Vagina (tissue), 2 donors: ENCODE measurements around the gene SH3D19. TPM values are rescaled to one million over a fixed set of nuclear protein-coding genes. Genes with fewer than 3 reads are reported as not detected.
A peak's percentile ranks its signal among the peaks of the same experiment; 100 is the strongest.

Experiments used
- DNase-seq, 2 donors: peaks; one replicate each; pipeline ENCODE4 v3.0.0-alpha.2; 2017; ENCODE audit errors: extremely low spot score in 2 of 2
- H3K27ac ChIP-seq: fragments of 200-600 bp; sonication (generic); one replicate; pipeline ENCODE4 v1.5.1; 2019
- H3K27me3 ChIP-seq: fragments of 200-600 bp; sonication (generic); one replicate; pipeline ENCODE4 v1.5.1; 2019
- H3K36me3 ChIP-seq, 2 donors: fragments of 200-600 bp; sonication (generic); one replicate each; pipeline ENCODE4 v1.5.1; 2017 to 2019
- H3K4me1 ChIP-seq: fragments of 200-600 bp; sonication (generic); one replicate; pipeline ENCODE4 v1.5.1; 2019
- H3K4me3 ChIP-seq, 2 donors: fragments of 200-600 bp; sonication (generic); 1 replicate in 1 of 2; 2 replicates in 1 of 2; pipeline ENCODE4 v1.5.1; 2016 to 2019
- H3K9me3 ChIP-seq: fragments of 200-600 bp; sonication (generic); one replicate; pipeline ENCODE4 v1.5.1; 2019
- CTCF ChIP-seq, 3 experiments: fragments of 450-650 bp in 2 of 3; fragments of 200-600 bp in 1 of 3; sonication (generic) in 1 of 3; IDR thresholded peaks; one replicate each; pipeline ENCODE4 v1.5.1; 2017 to 2019; ENCODE audit warnings: antibody characterized with exemption in 3 of 3, mild to moderate bottlenecking in 2 of 3, moderate library complexity in 2 of 3
- POLR2A ChIP-seq, 2 donors: fragments of 450-650 bp; IDR thresholded peaks; one replicate each; pipeline ENCODE4 v1.6.1; 2017; ENCODE audit warnings: antibody characterized with exemption in 2 of 2, mild to moderate bottlenecking in 2 of 2, moderate library complexity in 2 of 2
- POLR2AphosphoS5 ChIP-seq, 2 donors: sonication (generic); formaldehyde crosslinking; IDR thresholded peaks; one replicate each; pipeline ENCODE4 v1.9.0; 2017; ENCODE audit warnings: antibody characterized with exemption in 2 of 2, mild to moderate bottlenecking in 2 of 2, low read depth in 1 of 2; ENCODE audit not compliant: insufficient read depth in 1 of 2
- intact Hi-C: fragments of 100-400 bp; cut with DNase I; formaldehyde crosslinking; loops from one replicate; pipeline ENCODE4 v1.15.1; 2023
- total RNA-seq: library from RNA; depleted of rRNA; stranded (reverse); fragments of >200 nt; gene quantifications from one replicate; pipeline ENCODE4 v1.2.3, GENCODE V29; 2016

The SH3D19 gene
- total RNA-seq, 1 donor from 2014 or later, result 86.4 TPM

DNA sequence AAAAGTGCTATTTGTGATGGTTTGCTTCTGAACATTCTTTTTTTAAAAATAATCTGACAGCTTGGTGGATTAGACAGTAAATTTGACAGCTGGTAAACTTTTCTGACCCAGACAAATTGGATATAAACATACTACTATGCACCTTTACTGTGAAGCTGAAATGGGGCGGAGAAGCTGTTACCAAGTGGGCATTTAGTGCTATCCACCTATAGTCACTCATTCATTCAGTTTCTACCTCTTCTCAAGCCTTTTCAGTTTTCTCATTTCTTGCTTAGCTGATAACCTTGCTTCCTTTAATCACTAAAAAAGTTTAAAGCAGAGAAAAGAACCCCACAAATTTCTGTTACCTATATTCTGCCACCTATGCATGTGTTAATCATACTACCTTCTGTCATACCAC, 220.8 kb downstream of the SH3D19 start:
- no peaks in the 10 kb centered on the region for H3K27me3 ChIP-seq
- H3K9me3 ChIP-seq, result no peaks in the 10 kb centered on the region
- no peak for TF ChIP-seq POLR2AphosphoS5 (IDR thresholded peaks at IDR 0.05; ENCODE audit: insufficient read depth in 1 of 2, low read depth in 1 of 2)
- no peak for TF ChIP-seq POLR2A (IDR thresholded peaks at IDR 0.05)
- TF ChIP-seq CTCF (IDR thresholded peaks at IDR 0.05), result no peak
- DNase-seq, result no peak
- intact Hi-C loops, result loop anchor here (10.0 kb wide), 1 partner anchor 660 kb away; the partner anchor contains the start of gene GATB
- H3K36me3 ChIP-seq, result peaks cover 0 to 63% of the 10 kb centered on the region in 2 donors
- peaks cover 26% of the 10 kb centered on the region for H3K4me1 ChIP-seq
- no peak overlapping the region for H3K27ac ChIP-seq
- H3K4me3 ChIP-seq, result no peak overlapping the region

DNA sequence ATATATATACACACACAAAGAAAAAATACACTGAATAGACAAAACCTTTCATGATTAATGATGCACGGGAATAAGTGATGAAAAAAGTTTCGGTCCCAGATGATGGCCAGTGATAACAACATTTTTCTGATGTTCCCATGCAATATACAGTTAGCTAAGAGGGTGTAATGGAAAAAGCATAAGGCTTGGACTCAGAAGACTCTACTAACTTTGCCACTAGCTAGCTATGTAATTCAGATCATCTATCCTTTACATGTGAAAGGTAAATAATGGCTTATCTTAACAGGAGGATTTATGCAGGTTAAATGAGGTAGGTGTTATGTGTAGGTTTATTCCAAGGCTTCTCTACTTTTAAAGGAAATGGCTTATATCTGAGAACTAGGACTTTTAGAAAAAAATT, 221.6 kb downstream of the SH3D19 start:
- H3K36me3 ChIP-seq, result peaks cover 0 to 63% of the 10 kb centered on the region in 2 donors

GRCh38 chr4:151100531-151100930, 224.9 kb downstream of the SH3D19 start:
- Histone ChIP-seq H3K4me3 (peak overlapping the region; percentile 93 to 96), H3K36me3 (peaks cover 0 to 44% of the 10 kb centered on the region in 2 donors), H3K27ac (no peak overlapping the region), H3K9me3 (no peaks in the 10 kb centered on the region), H3K27me3 (no peaks in the 10 kb centered on the region), H3K4me1 (peaks cover 26% of the 10 kb centered on the region)
- no peak for DNase-seq
- intact Hi-C loops, result loop anchor here (10.0 kb wide), 1 partner anchor 664 kb away; the partner anchor contains the start of gene GATB
- TF ChIP-seq POLR2A (IDR thresholded peaks at IDR 0.05), result no peak
- TF ChIP-seq POLR2AphosphoS5 (IDR thresholded peaks at IDR 0.05; ENCODE audit: insufficient read depth in 1 of 2, low read depth in 1 of 2), result no peak
- no peak for TF ChIP-seq CTCF (IDR thresholded peaks at IDR 0.05)

More for the DNA sequence above, 221.6 kb downstream of the SH3D19 start:
- H3K4me1 ChIP-seq, result peaks cover 26% of the 10 kb centered on the region
- H3K27me3 ChIP-seq, result no peaks in the 10 kb centered on the region
- H3K4me3 ChIP-seq, result no peak overlapping the region
- intact Hi-C loops, result loop anchor here (10.0 kb wide), 1 partner anchor 661 kb away; the partner anchor contains the start of gene GATB
- TF ChIP-seq CTCF (IDR thresholded peaks at IDR 0.05) (no peak), POLR2A (IDR thresholded peaks at IDR 0.05) (no peak), POLR2AphosphoS5 (IDR thresholded peaks at IDR 0.05; ENCODE audit: insufficient read depth in 1 of 2, low read depth in 1 of 2) (no peak)
- no peaks in the 10 kb centered on the region for H3K9me3 ChIP-seq
- DNase-seq, result no peak
- H3K27ac ChIP-seq, result no peak overlapping the region

DNA sequence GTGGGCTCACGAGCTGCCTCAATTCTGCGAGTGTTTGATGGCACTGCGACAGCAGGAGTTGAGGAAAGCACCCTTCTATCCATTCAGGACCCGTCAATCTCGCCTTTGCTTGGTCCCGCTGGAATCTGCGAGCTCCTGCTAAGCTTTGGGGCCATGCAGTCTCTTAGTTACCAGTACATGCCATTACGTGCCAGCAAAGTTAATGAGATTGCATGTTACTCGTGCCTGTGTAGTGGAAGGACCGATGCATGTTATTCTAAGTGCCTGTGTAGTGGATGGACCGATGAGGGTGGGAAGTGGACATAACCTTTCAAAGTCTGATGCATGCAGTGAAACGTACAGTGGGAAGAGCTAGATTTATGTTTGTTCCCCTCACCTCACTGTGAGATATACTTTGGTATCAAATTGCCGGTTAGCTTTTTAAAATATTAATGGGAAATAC, 225.4 kb downstream of the SH3D19 start:
- intact Hi-C loops, result loop anchor here (10.0 kb wide), 1 partner anchor 665 kb away; the partner anchor contains the start of gene GATB
- no peak for DNase-seq
- no peak for TF ChIP-seq POLR2A (IDR thresholded peaks at IDR 0.05)
- TF ChIP-seq CTCF (IDR thresholded peaks at IDR 0.05), result no peak
- TF ChIP-seq POLR2AphosphoS5 (IDR thresholded peaks at IDR 0.05; ENCODE audit: insufficient read depth in 1 of 2, low read depth in 1 of 2), result no peak
- peak overlapping the region; percentile 93 for H3K27ac ChIP-seq
- H3K9me3 ChIP-seq, result no peaks in the 10 kb centered on the region
- H3K27me3 ChIP-seq, result no peaks in the 10 kb centered on the region
- H3K4me3 ChIP-seq, result peak overlapping the region; percentile 93 to 96
- H3K4me1 ChIP-seq, result peaks cover 26% of the 10 kb centered on the region
- H3K36me3 ChIP-seq, result peaks cover 0 to 39% of the 10 kb centered on the region in 2 donors

DNA sequence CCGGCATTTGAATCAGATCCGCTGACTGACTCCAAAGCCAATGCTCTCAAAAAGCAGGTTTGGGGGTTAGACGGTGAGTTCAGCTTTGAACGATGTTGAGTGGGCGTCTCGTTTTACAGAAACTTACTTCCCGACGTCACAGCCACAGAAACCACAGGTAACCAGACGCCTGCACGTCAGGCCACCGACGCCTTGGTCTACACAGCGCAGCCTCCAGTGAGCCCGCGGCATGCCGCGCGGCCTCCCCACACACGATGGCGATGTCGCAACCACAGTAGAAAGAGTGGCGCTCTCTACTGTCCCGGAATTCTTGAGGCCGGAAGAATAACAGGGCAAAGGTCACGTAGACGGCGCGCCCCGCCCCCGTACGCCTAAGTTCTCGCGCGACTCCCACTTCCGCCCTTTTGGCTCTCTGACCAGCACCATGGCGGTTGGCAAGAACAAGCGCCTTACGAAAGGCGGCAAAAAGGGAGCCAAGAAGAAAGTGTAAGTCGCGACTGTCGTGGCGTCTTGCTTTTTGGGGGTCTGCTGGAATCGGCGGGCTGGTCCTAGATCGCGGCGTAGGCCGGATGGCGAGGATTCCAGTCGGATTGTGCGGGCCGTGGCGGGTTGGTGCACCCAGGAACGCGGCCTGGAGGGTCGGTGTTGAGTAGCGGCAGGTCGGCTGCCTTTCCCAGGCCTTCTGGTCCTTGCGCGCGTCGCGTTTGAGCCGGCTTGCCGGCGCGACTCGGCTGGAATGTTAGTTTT, 226.0 kb downstream of the SH3D19 start, which contains the start of gene RPS3A:
RPS3A (plus strand) TSS at position 400 of the 747 bp plus-strand sequence; CDS start at position 425, 25 bp downstream.
- no peaks in the 10 kb centered on the region for H3K9me3 ChIP-seq
- intact Hi-C loops, result no loop called here
- H3K36me3 ChIP-seq, result peaks cover 0 to 33% of the 10 kb centered on the region in 2 donors
- peak within 1 kb of the TSS; percentile 93 to 96 for H3K4me3 ChIP-seq
- peak; percentile 98 for DNase-seq
- peaks cover 26% of the 10 kb centered on the region for H3K4me1 ChIP-seq
- H3K27me3 ChIP-seq, result no peaks in the 10 kb centered on the region
- peak within 1 kb of the TSS; percentile 93 for H3K27ac ChIP-seq
- TF ChIP-seq POLR2A (IDR thresholded peaks at IDR 0.05), result peak in 1 of 2 donors; percentile 65
- TF ChIP-seq POLR2AphosphoS5 (IDR thresholded peaks at IDR 0.05; ENCODE audit: insufficient read depth in 1 of 2, low read depth in 1 of 2), result peak; percentile 95 to 97
- peak; percentile 68 to 83 (median 80) for TF ChIP-seq CTCF (IDR thresholded peaks at IDR 0.05)
